HL-60 (cell line): Measurements from ENCODE around the gene MYO3B.
"Not testable (repeated sequence)": the region's sequence is repeated elsewhere in the genome, so short reads cannot be mapped to it uniquely, and the experiment has no call there.

Experiments used
- DNase-seq, 2 experiments: peaks; one replicate each; pipeline ENCODE4 v3.0.0-alpha.2; 2010 to 2020; ENCODE audit warnings: low read depth in 1 of 2, low spot score in 1 of 2
- H3K27ac ChIP-seq: fragments of 250-450 bp; sonication (Bioruptor Pico); replicated peaks from 2 replicates; pipeline ENCODE4 v1.5.1; 2020; ENCODE audit warnings: mild to moderate bottlenecking, moderate library complexity
- H3K27me3 ChIP-seq: fragments of 250-450 bp; sonication (Bioruptor Pico); 2 replicates; pipeline ENCODE4 v1.5.1; 2021; ENCODE audit warnings: mild to moderate bottlenecking, moderate library complexity; ENCODE audit not compliant: insufficient read depth, poor library complexity, severe bottlenecking
- H3K4me3 ChIP-seq: replicated peaks from 2 replicates; pipeline ENCODE4 v1.5.1; 2011; ENCODE audit warnings: mild to moderate bottlenecking, control low read depth, low read length; ENCODE audit not compliant: insufficient read depth
- CTCF ChIP-seq: IDR thresholded peaks from one replicate; pipeline ENCODE4 v1.5.1; 2011; ENCODE audit warnings: low read length, control low read depth, inconsistent platforms; ENCODE audit not compliant: insufficient read depth
- GABPA ChIP-seq: IDR thresholded peaks from 2 replicates; pipeline ENCODE4 v1.6.1; 2012; ENCODE audit warnings: low read depth
- POLR2AphosphoS5 ChIP-seq: IDR thresholded peaks from 2 replicates; pipeline ENCODE4 v1.6.1; 2012; ENCODE audit warnings: low read depth
- REST ChIP-seq: IDR thresholded peaks from 2 replicates; pipeline ENCODE4 v1.6.1; 2012; ENCODE audit warnings: low read depth; ENCODE audit not compliant: insufficient replicate concordance
- SPI1 ChIP-seq: IDR thresholded peaks from 2 replicates; pipeline ENCODE4 v1.6.1; 2012; ENCODE audit warnings: low read depth, mild to moderate bottlenecking, borderline replicate concordance

The MYO3B gene

GRCh38 chr2:170605862-170606261 lies 427.9 kb downstream of the MYO3B start:
- Histone ChIP-seq H3K27ac (no peak overlapping the region), H3K27me3 (no peaks in the 10 kb centered on the region), H3K4me3 (no peak overlapping the region)
- no peak for DNase-seq
- no peak for TF ChIP-seq SPI1

GRCh38 chr2:170607171-170607570 lies 429.2 kb downstream of the MYO3B start:
- no peaks in the 10 kb centered on the region for H3K27me3 ChIP-seq
- H3K27ac ChIP-seq: no peak overlapping the region
- no peak for TF ChIP-seq GABPA
- no peak for TF ChIP-seq POLR2AphosphoS5
- no peak for TF ChIP-seq CTCF
- no peak for TF ChIP-seq REST
- TF ChIP-seq SPI1: no peak
- no peak overlapping the region for H3K4me3 ChIP-seq
- DNase-seq: no peak

- Histone ChIP-seq H3K4me3 (no peak overlapping the region), H3K27me3 (no peaks in the 10 kb centered on the region), H3K27ac (no peak overlapping the region)
- DNase-seq: no peak
- TF ChIP-seq POLR2AphosphoS5: no peak
- no peak for TF ChIP-seq CTCF
- TF ChIP-seq SPI1: no peak
- no peak for TF ChIP-seq GABPA
- no peak for TF ChIP-seq REST
Observed at GRCh38 chr2:170610615-170611014, 432.7 kb downstream of the MYO3B start.

GRCh38 chr2:170618948-170619347 lies 441.0 kb downstream of the MYO3B start:
- not testable (repeated sequence) for DNase-seq, H3K4me3 ChIP-seq, H3K27ac ChIP-seq, H3K27me3 ChIP-seq

- H3K27ac ChIP-seq, DNase-seq: not testable (repeated sequence)
Observed at GRCh38 chr2:170635094-170635493, 457.1 kb downstream of the MYO3B start.

More at GRCh38 chr2:170635094-170635493, 457.1 kb downstream of the MYO3B start:
- H3K4me3 ChIP-seq, H3K27me3 ChIP-seq: not testable (repeated sequence)
